Psoas muscle (tissue), 8 donors: ENCODE data around the gene RASGRP4. TPM values are rescaled to one million over a fixed set of nuclear protein-coding genes. Genes with fewer than 3 reads are reported as not detected.

Experiments used
- ATAC-seq, 4 donors: fragments of 200-7000 bp; cut with Tn5 transposase; one replicate each; pipeline ENCODE4 v1.9.1; 2020; ENCODE audit warnings: moderate library complexity in 3 of 4, mild to moderate bottlenecking in 2 of 4
- DNase-seq, 2 donors: peaks; one replicate each; pipeline ENCODE4 v3.0.0-alpha.2; 2020
- H3K27ac ChIP-seq: fragments of 200-600 bp; one replicate; pipeline ENCODE4 v1.8.0; 2022
- H3K27me3 ChIP-seq, 3 donors: fragments of 200-600 bp in 1 of 3; one replicate each; pipeline versions ENCODE4 v1.6.1 to v1.8.0; 2013 to 2022; ENCODE audit warnings: low read length in 2 of 3, mild to moderate bottlenecking in 2 of 3, moderate library complexity in 1 of 3; ENCODE audit not compliant: insufficient read depth in 3 of 3
- H3K36me3 ChIP-seq, 2 donors: fragments of 200-600 bp in 1 of 2; one replicate each; pipeline versions ENCODE4 v1.6.1 to v1.8.0; 2013 to 2022; ENCODE audit warnings: low read depth in 1 of 2, mild to moderate bottlenecking in 1 of 2, moderate library complexity in 1 of 2; ENCODE audit not compliant: insufficient read depth in 1 of 2
- H3K4me1 ChIP-seq: fragments of 200-600 bp; one replicate; pipeline ENCODE4 v1.8.0; 2022
- H3K4me3 ChIP-seq: fragments of 200-600 bp; one replicate; pipeline ENCODE4 v1.8.0; 2022; ENCODE audit warnings: mild to moderate bottlenecking
- H3K9me3 ChIP-seq: fragments of 200-600 bp; one replicate; pipeline ENCODE4 v1.8.0; 2022
- CTCF ChIP-seq: fragments of 200-600 bp; IDR thresholded peaks from one replicate; pipeline ENCODE4 v1.8.0; 2022; ENCODE audit warnings: antibody characterized with exemption
- WGBS, 3 donors: extraction: QIAGEN DNeasy Blood & Tissue Kit; methylation state at CpG; one replicate each; pipeline versions ENCODE4 v1.1.6 to v1.1.7; 2013; 5-methylcytosine and 5-hydroxymethylcytosine counted together
- intact Hi-C, 2 donors: fragments of 100-400 bp; cut with DNase I; formaldehyde crosslinking; loops; one replicate each; pipeline versions ENCODE4 v1.11.0 to v1.14.2; 2022
- polyA plus RNA-seq, 3 donors: library from polyadenylated mRNA; stranded (reverse); fragments of 200-250 nt; gene quantifications; one replicate each; pipeline ENCODE4 v1.2.3, GENCODE V29; 2013
- total RNA-seq, 4 donors: library from RNA; stranded (reverse); fragmentation: NEBNext Ultra II Directional in 2 of 4; extraction: Animal tissue kit (Norgen Biotek cat#: 25700) in 2 of 4; gene quantifications; one replicate each; pipeline versions ENCODE4 v1.2.1 to v1.2.4, GENCODE V29; 2021 to 2023
- donor health status: healthy with polysubstance abuse.
- donor health status: DM: no; HTN: no; CAD: no; lungs with moderate emphysema.
- donor health status: Bipolar disorder and iron deficiency.
- donor health status: healthy.
- donor health status: DM: yes; HTN: yes; CAD: no.
- donor health status: DM: no; HTN: no; CAD: no.
- donor health status: DM: no; HTN: no; CAD: no.
- donor health status: DM: yes; HTN: yes; CAD: no.

RASGRP4 gene
- total and polyA plus RNA-seq, 7 donors: 0.17 to 2.0 (median 0.44) TPM

- no peaks in the 10 kb centered on the region for H3K9me3 ChIP-seq
- WGBS, 3 donors: 75 to 81% (median 78%) methylated on average over 14 of the region's 14 CpGs
- peak overlapping the region; percentile 98 for H3K27ac ChIP-seq
- peaks cover 0 to 62% of the 10 kb centered on the region in 2 donors for H3K36me3 ChIP-seq
- H3K4me1 ChIP-seq: peaks cover 38% of the 10 kb centered on the region
- intact Hi-C loops: no loop called here
- no peak for ATAC-seq
- no peaks in the 10 kb centered on the region for H3K27me3 ChIP-seq
- H3K4me3 ChIP-seq: peak overlapping the region; percentile 1
- no peak for TF ChIP-seq CTCF
- no peak for DNase-seq
These were observed 14.6 kb upstream of the RASGRP4 start for GRCh38 chr19:38440592-38440991.

- no peaks in the 10 kb centered on the region for H3K9me3 ChIP-seq
- intact Hi-C loops: no loop called here
- 36 to 74% (median 55%) methylated on average over 2 of the region's 2 CpGs for WGBS, 3 donors
- TF ChIP-seq CTCF: no peak
- H3K27ac ChIP-seq: peak overlapping the region; percentile 98
- no peaks in the 10 kb centered on the region for H3K27me3 ChIP-seq
- DNase-seq: no peak
- no peak for ATAC-seq
- H3K4me3 ChIP-seq: peak overlapping the region; percentile 90
- H3K36me3 ChIP-seq: peaks cover 0 to 36% of the 10 kb centered on the region in 2 donors
- H3K4me1 ChIP-seq: peaks cover 47% of the 10 kb centered on the region
These were observed 11.9 kb upstream of the RASGRP4 start for GRCh38 chr19:38437917-38438316.

- H3K36me3 ChIP-seq: peaks cover 0 to 30% of the 10 kb centered on the region in 2 donors
- H3K27me3 ChIP-seq: no peaks in the 10 kb centered on the region
- H3K4me1 ChIP-seq: peaks cover 54% of the 10 kb centered on the region
- peak overlapping the region; percentile 98 for H3K27ac ChIP-seq
- no peak for ATAC-seq
- no peak for DNase-seq
- WGBS, 3 donors: 80 to 88% (median 87%) methylated on average over 6 of the region's 6 CpGs
- intact Hi-C loops: no loop called here
- no peaks in the 10 kb centered on the region for H3K9me3 ChIP-seq
- peak overlapping the region; percentile 90 for H3K4me3 ChIP-seq
- no peak for TF ChIP-seq CTCF
These were observed 11.3 kb upstream of the RASGRP4 start for GRCh38 chr19:38437295-38437694.

GRCh38 chr19:38434549-38435051, 8.6 kb upstream of the RASGRP4 start:
- Histone ChIP-seq H3K27ac (peak overlapping the region; percentile 98), H3K9me3 (no peaks in the 10 kb centered on the region), H3K36me3 (peaks cover 0 to 19% of the 10 kb centered on the region in 2 donors), H3K4me1 (peaks cover 49% of the 10 kb centered on the region), H3K4me3 (peak overlapping the region; percentile 90), H3K27me3 (no peaks in the 10 kb centered on the region)
- ATAC-seq: peak; percentile 79 to 85 (median 81)
- WGBS, 3 donors: 3 to 5% (median 3%) methylated on average over 13 of the region's 13 CpGs
- intact Hi-C loops: no loop called here
- no peak for TF ChIP-seq CTCF
- DNase-seq: peak; percentile 85 to 95

GRCh38 chr19:38433268-38433733, 7.3 kb upstream of the RASGRP4 start, which contains the start of gene RYR1:
Gene RYR1, plus strand, starts transcription at chr19:38433691. Its CDS starts 139 bp downstream, at chr19:38433830.
- no peaks in the 10 kb centered on the region for H3K27me3 ChIP-seq
- H3K4me3 ChIP-seq: peak within 1 kb of the TSS; percentile 90
- peak; percentile 76 to 81 (median 78) for ATAC-seq
- no peaks in the 10 kb centered on the region for H3K9me3 ChIP-seq
- 6 to 10% (median 10%) methylated on average over 17 to 20 of the region's 20 CpGs for WGBS, 3 donors
- H3K27ac ChIP-seq: peak within 1 kb of the TSS; percentile 98
- H3K36me3 ChIP-seq: peaks cover 0 to 19% of the 10 kb centered on the region in 2 donors
- no peak for TF ChIP-seq CTCF
- intact Hi-C loops: no loop called here
- H3K4me1 ChIP-seq: peaks cover 39% of the 10 kb centered on the region
- DNase-seq: peak; percentile 86 to 96
